SU-DHL-6 (cell line): ENCODE results near the gene SOX4.

Experiments
- H2AFZ ChIP-seq: fragments of 200-600 bp; sonication (generic); 2 replicates; pipeline ENCODE4 v1.6.1; 2014; ENCODE audit warnings: low read depth, mild to moderate bottlenecking, moderate library complexity, mixed read lengths, antibody characterized with exemption, low read length; ENCODE audit not compliant: severe bottlenecking
- H3F3A ChIP-seq: fragments of 200-600 bp; shearing (Covaris generic); 2 replicates; pipeline ENCODE4 v1.6.0; 2016; ENCODE audit warnings: antibody characterized with exemption, mild to moderate bottlenecking; ENCODE audit not compliant: insufficient read depth
- H3K27ac ChIP-seq: fragments of 200-600 bp; sonication (generic); 2 replicates; pipeline ENCODE4 v1.5.1; 2016; ENCODE audit warnings: low read depth, mild to moderate bottlenecking, low read length, moderate library complexity, mixed read lengths
- H3K27me3 ChIP-seq: fragments of 200-600 bp; sonication (generic), shearing (Covaris generic); 2 replicates; pipeline ENCODE4 v1.6.0; 2014; ENCODE audit warnings: mild to moderate bottlenecking, low read length
- H3K36me3 ChIP-seq: fragments of 200-600 bp; sonication (generic); 2 replicates; pipeline ENCODE4 v1.6.1; 2014; ENCODE audit warnings: mild to moderate bottlenecking, low read length, mixed read lengths
- H3K4me2 ChIP-seq: fragments of 300-600, 200-600 bp; shearing (Covaris generic), sonication (generic); 2 replicates; pipeline ENCODE4 v1.6.0; 2014; ENCODE audit warnings: low read length, low read depth, mild to moderate bottlenecking; ENCODE audit not compliant: poor library complexity, severe bottlenecking
- H3K4me3 ChIP-seq: fragments of 200-600 bp; sonication (generic); 2 replicates; pipeline ENCODE4 v1.5.1; 2014; ENCODE audit warnings: antibody characterized with exemption, low read length, mild to moderate bottlenecking, mixed read lengths; ENCODE audit not compliant: insufficient read depth, poor library complexity, severe bottlenecking
- H3K79me2 ChIP-seq: fragments of 200-600 bp; sonication (generic); 2 replicates; pipeline ENCODE4 v1.6.1; 2014; ENCODE audit warnings: mild to moderate bottlenecking, low read length, moderate library complexity; ENCODE audit not compliant: insufficient read depth
- H3K9ac ChIP-seq: fragments of 200-600 bp; sonication (generic); 2 replicates; pipeline ENCODE4 v1.7.0; 2014; ENCODE audit warnings: mild to moderate bottlenecking, low read length
- H3K9me2 ChIP-seq: fragments of 200-600 bp; sonication (generic); replicated peaks from 2 replicates; pipeline ENCODE4 v1.6.1; 2014; ENCODE audit warnings: low read length; ENCODE audit not compliant: insufficient read depth
- H3K9me3 ChIP-seq: fragments of 200-600 bp; sonication (generic); 2 replicates; pipeline ENCODE4 v1.6.1; 2014; ENCODE audit warnings: low read length, mixed read lengths; ENCODE audit not compliant: insufficient read depth
- H4K20me1 ChIP-seq: fragments of 200-600 bp; sonication (generic); 2 replicates; pipeline ENCODE4 v1.6.1; 2014; ENCODE audit warnings: low read depth, mild to moderate bottlenecking, antibody characterized with exemption, low read length, moderate library complexity, mixed read lengths
- CTCF ChIP-seq: fragments of 200-600 bp; sonication (generic); IDR thresholded peaks from one replicate; pipeline ENCODE4 v1.5.1; 2017; ENCODE audit warnings: antibody characterized with exemption, mild to moderate bottlenecking, low read length, moderate library complexity; ENCODE audit not compliant: insufficient read depth, poor library complexity, severe bottlenecking
- EZH2phosphoT487 ChIP-seq: fragments of 200-600 bp; sonication (generic), shearing (Covaris generic); conservative IDR thresholded peaks from 2 replicates; pipeline ENCODE4 v1.6.1; 2018; ENCODE audit warnings: mild to moderate bottlenecking, antibody characterized with exemption, low read length, moderate library complexity, mixed read lengths

The SOX4 gene

GRCh38 chr6:21590346-21590745 is 3.2 kb upstream of the SOX4 start:
- Histone ChIP-seq H3K79me2 (no peaks in the 10 kb centered on the region), H3K4me2 (no peak overlapping the region)

GRCh38 chr6:21591446-21591845 is 2.1 kb upstream of the SOX4 start:
- TF ChIP-seq CTCF = no peak
- TF ChIP-seq EZH2phosphoT487 = no peak
- no peaks in the 10 kb centered on the region for H3K27me3 ChIP-seq
- no peaks in the 10 kb centered on the region for H4K20me1 ChIP-seq
- no peaks in the 10 kb centered on the region for H3K36me3 ChIP-seq
- H3K27ac ChIP-seq = no peak overlapping the region
- H3K9me3 ChIP-seq = no peaks in the 10 kb centered on the region
- H3K9ac ChIP-seq = no peak overlapping the region
- H2AFZ ChIP-seq = no peak overlapping the region
- no peak overlapping the region for H3K4me3 ChIP-seq
- H3K79me2 ChIP-seq = 0 out of 2 replicates have a peak, but pooled peaks cover 8% of the 10 kb centered on the region
- H3K9me2 ChIP-seq = no peaks in the 10 kb centered on the region
- H3F3A ChIP-seq = peaks cover 11% of the 10 kb centered on the region
- H3K4me2 ChIP-seq = no peak overlapping the region

More at GRCh38 chr6:21590346-21590745, 3.2 kb upstream of the SOX4 start:
- Histone ChIP-seq H3K9me3 (no peaks in the 10 kb centered on the region), H2AFZ (no peak overlapping the region), H4K20me1 (no peaks in the 10 kb centered on the region), H3K9ac (no peak overlapping the region), H3K36me3 (no peaks in the 10 kb centered on the region), H3K4me3 (no peak overlapping the region), H3K9me2 (no peaks in the 10 kb centered on the region), H3F3A (peaks cover 11% of the 10 kb centered on the region), H3K27ac (no peak overlapping the region), H3K27me3 (no peaks in the 10 kb centered on the region)
- TF ChIP-seq CTCF (no peak), EZH2phosphoT487 (no peak)

- H3K9ac ChIP-seq = 0 out of 2 replicates have a peak overlapping the region, but pooled peaks have one; percentile 2
These were observed 598 bp upstream of the SOX4 start for GRCh38 chr6:21592953-21593352.

More at GRCh38 chr6:21592953-21593352, 598 bp upstream of the SOX4 start:
- Histone ChIP-seq H3K27ac (no peak overlapping the region), H3K4me3 (peak overlapping the region; percentile 47), H4K20me1 (no peaks in the 10 kb centered on the region), H3F3A (peaks cover 20% of the 10 kb centered on the region), H3K4me2 (peak overlapping the region; percentile 90), H3K9me3 (no peaks in the 10 kb centered on the region), H3K36me3 (no peaks in the 10 kb centered on the region; the same call in 1 of the 2 replicates), H3K79me2 (0 out of 2 replicates have a peak, but pooled peaks cover 8% of the 10 kb centered on the region), H3K27me3 (no peaks in the 10 kb centered on the region), H2AFZ (peak overlapping the region; percentile 97), H3K9me2 (no peaks in the 10 kb centered on the region)
- TF ChIP-seq EZH2phosphoT487 (no peak), CTCF (no peak)
